GM12891 (cell line): ENCODE measurements around the gene HDAC1.

Experiments used
- POLR2A ChIP-seq: IDR thresholded peaks from 2 replicates; pipeline ENCODE4 v1.6.1; 2011; ENCODE audit warnings: low read depth, low read length, control low read depth
- POLR2AphosphoS5 ChIP-seq: IDR thresholded peaks from 2 replicates; pipeline ENCODE4 v1.6.1; 2011; ENCODE audit warnings: low read depth, low read length, control low read depth

DNA sequence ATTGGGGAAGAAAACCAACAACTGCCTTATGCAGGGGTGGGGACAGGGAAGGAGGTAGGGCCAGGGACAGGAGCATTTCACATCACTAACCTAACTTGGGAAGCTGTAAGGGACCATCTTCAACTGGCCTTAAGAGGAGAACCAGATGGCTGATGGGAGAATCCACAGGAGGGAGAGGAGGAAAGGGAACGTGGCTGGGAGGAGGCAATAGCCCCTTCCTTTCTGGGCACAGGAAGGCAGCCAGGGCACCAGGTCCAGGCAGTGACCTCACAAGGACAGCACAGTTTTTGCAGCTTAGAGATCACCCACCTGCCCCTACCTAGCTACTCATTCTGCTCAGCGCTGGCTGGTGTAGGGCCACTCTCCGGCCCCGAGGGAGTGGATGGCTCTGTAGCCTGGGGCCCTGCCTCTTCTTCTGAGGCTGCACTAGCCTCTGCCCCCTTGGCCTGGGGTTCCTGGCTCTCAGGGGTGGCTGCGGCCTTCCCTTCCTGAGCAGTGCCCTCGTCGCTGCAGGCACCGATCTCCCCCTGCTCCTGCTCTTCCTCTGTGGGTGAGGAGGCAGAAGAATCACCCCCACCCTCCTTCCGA, 42.5 kb downstream of the HDAC1 start:
- TF ChIP-seq POLR2AphosphoS5, result peak; percentile 80
- TF ChIP-seq POLR2A, result peak; percentile 66; the same call in 1 of the 2 replicates
